HG02678 (cell line): ENCODE measurements around the gene CCDC97.
"Not testable (repeated sequence)": the region's sequence is repeated elsewhere in the genome, so short reads cannot be mapped to it uniquely, and the experiment has no call there.

Source experiments
- ATAC-seq: cut with Tn5 transposase; IDR thresholded peaks from one replicate; pipeline ENCODE4 v1.9.1; 2021; ENCODE audit warnings: mild to moderate bottlenecking, moderate library complexity; ENCODE audit not compliant: unreplicated experiment

The CCDC97 gene

DNA sequence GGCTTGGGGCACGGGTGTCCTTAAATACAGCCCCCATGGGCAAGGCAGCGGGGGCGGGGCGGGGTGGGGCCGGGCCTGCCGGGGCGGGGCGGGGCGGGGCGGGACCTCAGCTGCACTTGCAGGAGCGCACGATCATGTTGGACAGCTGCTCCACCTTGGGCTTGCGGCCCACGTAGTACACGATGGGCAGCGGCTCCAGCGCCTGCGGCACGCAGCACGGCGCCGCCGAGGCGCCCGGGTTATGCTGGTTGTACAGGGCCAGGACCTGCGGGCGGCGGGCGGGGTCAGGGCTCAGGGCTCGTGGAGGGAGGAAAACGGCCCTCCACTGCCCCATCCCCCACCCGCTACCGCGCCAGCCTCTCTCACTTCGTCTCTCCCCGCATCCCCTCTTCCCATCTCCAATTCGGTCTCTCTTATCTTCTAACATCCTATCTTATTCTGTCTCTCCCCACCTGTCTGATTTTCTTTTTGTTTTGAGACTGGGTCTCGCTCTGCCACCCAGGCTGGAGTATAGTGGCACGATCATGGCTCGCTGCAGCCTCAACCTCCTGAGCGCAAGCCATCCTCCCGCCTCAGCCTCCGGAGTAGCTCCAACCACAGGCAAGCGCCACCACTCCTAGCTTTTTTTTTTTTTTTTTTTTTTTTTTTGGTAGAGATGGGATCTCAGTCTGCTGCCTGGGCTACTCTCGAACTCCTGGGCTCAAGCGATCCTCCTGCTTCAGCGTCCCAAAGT lies 21.1 kb downstream of the CCDC97 start:
- ATAC-seq: no peak

DNA sequence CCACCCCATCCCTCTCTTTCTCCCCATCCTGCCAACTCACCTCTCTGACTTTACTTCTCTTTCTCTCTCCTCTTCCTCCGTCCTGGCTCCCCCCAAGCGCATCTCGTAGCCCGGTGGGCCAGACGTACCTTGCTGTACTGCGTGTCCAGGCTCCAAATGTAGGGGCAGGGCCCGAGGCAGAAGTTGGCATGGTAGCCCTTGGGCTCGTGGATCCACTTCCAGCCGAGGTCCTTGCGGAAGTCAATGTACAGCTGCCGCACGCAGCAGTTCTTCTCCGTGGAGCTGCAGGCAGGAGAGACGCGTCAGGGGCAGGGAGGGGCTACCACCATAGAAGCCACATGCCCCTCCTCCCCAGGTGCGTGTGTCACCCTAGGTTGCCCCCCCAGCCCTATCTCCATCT lies 22.0 kb downstream of the CCDC97 start:
- no peak for ATAC-seq

DNA sequence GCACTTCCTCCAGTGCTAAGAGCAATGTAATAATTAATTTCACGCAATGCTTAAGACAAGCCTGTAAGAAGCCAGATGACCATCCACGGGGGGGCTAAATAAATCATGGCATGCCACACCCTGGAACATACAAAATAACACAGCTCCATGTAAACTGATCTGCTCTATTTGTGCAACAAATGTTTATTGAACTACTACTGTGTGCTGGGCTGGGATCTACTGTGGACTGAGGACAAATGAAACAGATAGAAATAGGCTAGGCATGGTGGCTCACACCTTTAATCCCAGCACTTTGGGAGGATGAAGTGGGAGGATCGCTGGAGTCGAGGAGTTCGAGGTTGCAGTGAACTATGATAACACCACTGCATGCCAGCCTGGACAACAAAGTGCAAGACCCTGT lies 22.5 kb downstream of the CCDC97 start:
- no peak for ATAC-seq

DNA sequence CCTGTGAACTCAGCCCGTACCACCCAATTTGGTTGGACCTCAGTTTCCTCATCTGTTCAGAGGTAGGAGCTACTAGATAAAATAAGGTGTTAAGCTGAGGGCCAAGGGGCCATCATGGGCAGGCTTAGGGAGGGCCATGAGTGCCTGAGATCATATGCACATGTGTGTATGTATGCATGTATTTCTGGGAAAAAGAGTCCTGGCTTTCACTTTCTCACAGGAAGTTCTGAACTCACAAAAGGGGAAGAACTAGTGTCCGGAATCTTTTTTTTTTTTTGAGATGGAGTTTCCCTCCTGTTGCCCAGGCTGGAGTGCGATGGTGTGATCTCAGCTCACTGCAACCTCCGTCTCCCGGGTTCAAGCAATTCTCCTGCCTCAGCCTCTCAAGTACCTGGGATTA lies 24.8 kb downstream of the CCDC97 start:
- no peak for ATAC-seq

DNA sequence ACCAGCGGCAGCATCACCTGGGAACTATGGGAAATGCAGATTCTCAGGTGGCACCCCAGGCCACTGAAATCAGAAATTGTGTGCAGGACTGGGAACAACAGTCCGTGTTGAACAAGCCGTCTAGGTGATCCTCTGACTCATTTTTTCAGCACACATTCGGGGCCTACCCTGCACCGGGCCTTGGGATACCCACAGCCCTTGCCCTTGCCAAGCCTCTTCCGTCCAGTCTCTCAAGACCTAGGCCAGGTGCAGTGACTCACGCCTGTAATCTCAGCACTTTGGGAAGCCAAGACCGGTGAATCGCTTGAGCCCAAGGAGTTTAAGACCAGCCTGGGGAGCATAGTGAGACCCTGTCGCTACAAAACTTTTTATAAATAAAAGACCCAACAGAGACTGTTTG lies 25.5 kb downstream of the CCDC97 start:
- ATAC-seq: no peak

DNA sequence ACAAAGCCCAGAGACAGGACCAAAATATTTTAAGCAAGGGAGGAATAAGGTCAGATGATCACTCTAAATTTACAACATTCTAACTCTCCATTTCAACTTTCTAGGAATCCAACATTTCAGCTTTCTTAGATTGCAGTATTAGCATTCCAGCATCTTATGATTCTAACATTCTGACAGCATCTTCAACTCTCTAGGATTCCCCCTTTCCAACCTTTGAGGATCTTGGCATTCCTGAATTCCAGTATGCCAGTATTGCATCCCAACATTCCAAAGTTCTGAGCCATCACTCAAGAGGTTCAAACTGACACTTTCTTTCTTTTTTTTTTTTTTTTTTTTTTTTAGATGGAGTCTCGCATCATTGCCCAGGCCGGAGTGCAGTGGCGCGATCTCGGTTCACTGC lies 30.0 kb downstream of the CCDC97 start:
- ATAC-seq: no peak

DNA sequence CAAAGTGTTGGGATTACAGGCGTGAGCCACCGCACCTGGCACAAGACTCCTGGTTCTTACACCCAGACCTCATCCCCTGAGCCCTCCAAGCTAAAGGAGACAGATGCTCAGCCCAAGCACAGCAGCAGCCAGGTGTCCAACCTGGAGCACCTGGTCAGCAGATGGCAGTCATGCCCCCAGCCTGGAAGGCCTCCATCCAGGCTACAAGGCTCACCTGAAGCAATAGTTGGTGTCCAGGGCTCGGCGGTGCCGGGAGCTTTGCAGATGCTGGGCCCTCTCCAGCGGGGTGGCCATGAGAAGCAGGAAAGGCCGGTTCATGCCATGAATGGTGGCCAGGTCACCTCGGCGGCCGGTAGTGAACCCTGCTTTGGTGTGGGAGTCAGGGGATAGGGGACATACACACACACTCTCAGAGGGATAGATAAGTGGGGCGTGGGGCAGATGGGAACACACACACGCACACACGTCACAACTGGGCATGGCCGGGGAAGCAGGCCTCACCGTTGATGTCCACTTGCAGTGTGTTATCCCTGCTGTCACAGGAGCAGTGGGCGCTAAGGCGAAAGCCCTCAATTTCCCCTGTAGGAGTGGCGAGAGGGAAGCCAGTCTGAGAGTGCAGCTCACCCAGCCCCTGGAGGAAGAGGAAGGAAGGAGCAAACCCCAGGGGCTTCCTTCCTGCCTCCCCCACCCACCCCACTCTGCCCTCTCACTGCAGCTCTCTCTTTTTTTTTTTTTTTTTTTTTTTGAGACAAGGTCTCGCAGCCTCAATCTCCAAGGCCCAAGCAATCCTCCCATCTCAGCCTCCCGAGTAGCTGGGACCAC lies 31.9 kb downstream of the CCDC97 start:
- no peak for ATAC-seq

DNA sequence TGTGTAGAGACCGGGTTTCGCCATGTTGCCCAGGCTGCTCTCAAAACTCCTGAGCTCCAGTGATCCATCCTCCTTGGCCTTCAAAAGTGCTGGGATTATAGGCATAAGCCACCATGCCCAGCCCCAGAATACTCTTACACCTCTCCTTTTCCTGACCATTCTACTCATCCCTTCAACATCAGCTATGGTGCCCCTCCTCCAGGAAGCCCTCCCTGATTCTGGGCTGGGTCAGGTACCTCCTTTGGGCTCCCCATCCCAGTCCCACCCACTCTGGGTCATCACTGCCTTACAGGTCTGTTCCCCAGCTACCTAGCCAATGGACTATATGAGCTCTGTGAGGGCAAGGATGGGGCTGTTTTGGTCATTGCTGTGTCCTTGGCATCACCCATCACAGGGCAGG lies 34.2 kb downstream of the CCDC97 start:
- no peak for ATAC-seq

DNA sequence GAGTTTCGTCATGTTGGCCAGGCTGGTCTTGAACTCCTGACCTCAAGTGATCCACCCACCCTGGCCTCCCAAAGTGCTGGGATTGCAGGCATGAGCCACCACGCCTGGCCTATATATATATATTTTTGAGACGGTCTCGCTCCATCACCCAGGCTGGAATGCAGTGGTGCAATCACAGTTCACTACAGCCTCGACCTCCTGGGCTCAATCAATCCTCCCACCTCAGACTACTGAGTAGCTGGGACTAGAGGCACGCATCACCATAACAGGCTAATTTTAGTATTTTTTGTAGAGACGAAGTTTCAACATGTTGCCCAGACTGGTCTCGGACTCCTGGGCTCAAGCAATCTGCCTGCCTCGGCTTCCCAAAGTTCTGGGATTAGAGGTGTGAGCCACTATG lies 36.9 kb downstream of the CCDC97 start:
- ATAC-seq: not testable (repeated sequence)

DNA sequence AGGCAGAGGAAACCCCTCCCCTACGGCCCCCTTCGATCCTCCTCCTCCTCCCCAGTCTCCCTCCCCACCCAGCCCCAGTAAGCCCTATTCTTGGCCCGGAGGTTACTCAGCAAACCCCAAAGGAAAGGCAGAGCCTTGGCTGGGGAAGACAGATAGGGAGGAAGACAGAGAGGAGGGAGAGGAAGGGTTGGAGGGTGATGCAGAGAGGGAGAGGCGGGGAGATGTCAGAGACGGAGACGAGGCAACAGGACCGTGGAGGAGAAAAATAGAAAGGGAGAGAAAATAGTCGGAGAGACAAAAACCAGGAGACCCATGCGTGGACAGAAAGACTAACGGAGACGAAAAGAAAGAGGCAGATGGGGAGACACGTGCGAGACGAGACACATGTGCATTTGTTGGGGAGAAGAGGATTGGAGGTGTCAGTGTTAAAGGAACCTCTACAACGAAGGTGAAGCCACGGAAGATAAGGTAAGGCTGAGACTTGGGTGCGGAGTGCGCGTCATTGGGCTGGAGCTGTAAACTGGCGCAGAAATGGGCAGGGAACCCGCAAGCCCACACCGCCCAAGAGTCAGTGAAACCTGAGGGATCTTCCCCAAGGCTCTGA lies 40.9 kb downstream of the CCDC97 start:
- ATAC-seq: no peak

DNA sequence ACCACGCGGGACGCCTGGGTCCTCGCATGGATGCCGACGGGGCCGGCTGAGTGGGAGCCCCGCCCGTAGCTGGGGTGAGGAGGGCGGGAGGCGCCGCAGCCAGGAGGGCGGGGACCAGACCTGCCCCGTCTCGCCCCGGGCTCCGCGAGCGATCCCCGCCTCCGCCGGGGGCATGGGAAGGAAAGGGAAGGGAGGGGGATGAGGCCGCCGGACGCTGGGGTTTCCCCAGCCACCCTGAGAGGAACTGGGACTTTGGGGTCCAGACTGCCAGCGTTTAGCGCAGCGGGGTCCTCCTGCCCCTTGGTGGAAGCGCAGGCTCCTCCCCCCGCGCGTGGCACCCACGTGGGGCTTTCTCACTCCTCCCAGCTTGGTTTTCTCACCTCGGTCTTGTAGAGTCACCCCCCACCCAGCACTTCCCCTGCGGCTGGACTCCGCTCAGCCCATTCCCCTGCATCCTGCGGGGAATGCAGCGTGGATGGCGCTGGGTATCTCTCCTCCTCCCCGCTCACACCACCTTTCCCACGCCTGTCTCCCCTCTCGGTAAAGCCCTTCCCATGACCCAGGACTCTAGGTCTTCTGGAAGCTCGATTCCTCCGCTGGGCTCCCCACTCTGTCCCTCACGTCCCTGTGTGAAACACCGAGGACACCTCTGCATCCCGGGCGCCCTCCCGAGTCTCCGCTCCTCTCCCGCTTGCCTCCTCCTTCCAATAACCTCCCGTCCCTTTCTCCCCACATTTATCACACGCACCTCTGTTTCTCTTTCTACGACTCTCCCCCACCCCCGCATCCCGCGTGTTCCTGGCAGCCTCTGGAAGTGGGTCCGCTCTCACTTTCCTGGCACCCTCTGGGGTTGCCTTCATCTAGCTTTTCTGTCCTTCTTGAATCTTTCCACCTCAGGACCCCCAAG lies 41.6 kb downstream of the CCDC97 start:
- ATAC-seq: peak; percentile 48

DNA sequence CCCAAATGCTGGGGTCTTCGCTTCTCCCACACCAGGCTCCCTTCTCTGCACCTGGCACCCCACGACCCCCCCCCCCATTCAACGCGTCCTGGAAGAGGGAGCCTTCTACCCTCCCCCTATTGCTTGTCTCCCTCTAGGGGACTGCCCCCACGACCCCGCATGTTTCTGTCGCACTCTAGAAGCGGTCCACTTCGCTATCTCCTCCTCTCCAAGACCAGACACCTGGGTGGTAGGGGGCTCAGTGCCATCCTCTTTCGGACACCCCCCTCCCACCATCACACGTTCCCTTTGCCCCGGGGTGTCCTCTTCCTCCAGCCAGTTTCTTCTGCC lies 42.3 kb downstream of the CCDC97 start:
- no peak for ATAC-seq

DNA sequence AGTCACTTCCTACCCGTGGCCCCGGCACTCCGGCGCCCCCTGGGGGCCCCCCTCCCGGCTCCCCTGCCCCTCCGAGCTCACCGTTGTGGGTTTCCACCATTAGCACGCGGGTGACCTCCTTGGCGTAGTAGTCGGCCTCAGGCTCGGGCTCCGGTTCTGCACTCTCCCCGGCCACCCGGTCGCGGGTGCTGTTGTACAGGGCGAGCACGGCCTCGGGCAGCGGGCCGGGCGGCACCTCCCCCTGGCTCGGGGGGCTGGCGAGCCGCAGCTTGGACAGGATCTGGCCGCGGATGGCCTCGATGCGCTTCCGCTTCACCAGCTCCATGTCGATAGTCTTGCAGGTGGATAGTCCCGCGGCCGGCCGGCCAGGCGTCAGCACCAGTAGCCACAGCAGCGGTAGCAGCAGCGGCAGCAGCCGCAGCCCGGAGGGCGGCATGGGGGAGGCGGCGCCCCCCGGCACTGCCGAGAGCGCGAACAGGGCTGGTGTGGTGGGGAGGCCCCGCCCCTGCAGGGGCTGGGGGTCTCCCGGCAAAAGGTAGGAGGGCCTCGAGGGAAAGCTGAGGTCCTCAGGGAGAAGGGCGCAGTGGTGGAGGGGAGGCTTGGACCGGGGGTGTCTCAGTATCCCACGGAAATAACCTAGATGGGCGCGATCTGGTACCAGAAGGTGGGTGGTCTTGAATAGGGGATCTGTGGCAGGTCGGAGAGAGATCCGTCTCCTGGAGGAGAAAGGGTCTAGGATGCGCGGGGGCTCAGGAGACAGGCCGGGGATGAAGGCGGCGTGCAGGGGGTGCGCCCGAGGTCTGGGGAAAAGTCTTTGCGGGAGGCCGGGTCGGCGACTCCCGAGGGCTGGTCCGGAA lies 42.9 kb downstream of the CCDC97 start:
- no peak for ATAC-seq

DNA sequence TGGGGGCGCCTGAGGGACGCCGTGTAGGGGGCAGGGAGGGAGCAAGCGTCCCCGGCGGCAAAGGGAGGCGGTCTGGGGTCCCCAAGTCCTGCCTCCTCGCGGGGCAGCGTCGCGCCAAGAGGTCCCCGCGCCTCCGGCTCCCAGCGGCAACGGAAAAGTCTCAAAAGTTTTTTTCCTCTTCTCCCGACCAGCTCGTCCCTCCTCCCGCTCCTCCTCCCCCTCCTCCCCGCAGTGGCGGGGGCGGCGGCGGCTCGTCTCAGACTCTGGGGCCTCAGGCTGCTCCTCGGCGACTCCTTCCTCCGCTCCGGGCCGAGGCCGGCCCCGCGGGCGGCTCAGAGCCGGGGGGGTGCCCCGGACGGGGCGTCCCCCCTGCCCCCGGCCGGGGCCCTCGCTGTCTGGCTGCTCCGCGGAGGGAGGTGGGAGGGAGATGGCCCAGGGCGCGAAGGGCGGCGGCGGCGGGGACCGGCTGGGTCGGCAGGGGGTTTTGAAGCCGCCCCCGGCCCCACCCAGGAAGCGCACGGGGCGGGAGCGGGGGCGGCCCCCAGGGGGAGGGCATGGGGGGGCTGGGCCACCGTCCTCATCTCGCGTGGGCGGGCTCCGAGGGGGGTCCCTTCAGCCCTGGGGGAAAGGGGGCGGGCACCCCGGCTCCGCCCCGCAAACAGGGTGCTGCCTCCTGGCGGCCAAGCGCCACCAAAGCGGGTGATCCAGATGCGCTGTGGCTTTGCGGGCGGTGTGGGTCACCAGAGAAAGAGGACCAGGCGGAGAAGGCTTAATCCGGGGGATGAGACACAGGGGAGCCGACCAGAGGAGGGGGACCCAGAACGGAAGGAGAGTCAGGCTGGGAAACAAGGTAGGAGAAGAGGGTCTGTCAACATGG lies 43.7 kb downstream of the CCDC97 start, which contains the start of gene TGFB1:
TSS of gene TGFB1 (minus strand) at position 457 of the 877 bp plus-strand sequence. CDS start 878 bp downstream, outside the sequence.
- ATAC-seq: peak; percentile 47

DNA sequence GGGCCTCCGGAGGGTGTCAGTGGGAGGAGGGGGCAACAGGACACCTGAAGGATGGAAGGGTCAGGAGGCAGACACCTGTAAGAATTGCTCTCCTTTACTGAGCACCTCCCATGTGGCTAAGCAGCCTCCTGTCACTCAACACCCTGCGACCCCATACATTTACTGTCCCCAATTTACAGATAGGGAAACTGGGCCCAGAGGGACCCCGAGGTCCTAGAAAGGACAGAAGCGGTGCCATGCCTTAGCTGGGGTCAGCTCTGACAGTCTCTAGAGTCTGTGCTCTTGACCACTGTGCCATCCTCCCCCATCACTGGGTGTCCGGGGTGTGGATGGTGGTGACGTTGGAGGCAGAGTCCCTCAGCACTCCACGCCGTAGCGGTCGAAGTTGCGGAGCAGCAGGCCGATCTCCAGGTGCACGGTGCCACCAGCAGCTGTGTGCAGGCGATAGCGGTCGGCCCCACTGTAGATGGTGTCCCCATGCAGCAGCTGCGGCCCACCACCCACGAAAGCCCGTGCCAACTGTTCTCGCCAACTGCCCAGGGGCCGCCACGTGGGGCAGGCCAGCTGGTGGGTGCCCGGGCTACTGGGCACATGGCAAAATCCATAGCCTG lies 44.5 kb downstream of the CCDC97 start:
- ATAC-seq: no peak

DNA sequence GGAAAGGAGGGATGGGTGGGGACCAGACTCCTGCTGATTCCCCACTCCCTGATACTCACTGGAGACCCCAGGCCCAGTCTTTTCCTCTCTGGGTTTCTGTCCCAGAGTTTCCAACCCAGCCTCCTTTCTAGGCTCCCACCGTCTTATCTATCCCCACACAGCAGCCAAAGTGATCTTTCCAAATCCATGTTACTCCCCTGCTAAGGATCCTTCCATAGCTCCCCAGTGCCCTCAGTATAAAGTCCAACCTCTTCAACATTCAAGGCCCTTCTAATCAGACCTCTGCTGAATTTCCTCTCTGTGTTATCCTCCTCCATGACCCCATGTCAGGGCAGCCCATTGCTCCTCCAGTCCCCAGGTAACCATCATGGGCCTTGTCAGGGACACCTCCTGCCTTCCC lies 45.1 kb downstream of the CCDC97 start:
- no peak for ATAC-seq

DNA sequence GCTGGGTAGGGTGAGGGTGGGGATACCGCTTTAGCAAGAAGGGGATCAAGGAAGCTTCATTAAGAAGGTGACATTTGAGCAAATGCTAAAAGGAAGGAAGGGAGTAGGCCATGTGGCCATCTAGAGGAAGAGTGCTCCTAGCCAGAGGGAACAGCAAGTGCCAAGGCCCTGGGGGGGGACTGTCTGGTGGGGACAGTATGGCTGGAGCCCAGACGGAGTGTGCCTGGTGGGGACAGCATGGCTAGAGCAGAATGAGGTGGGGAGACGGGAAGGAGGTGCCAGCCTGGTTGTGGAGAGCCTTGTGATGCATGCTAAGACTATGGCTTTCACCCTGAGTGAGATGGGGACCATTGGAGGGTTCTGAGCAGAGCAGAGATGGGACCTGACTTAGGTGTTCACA lies 45.8 kb downstream of the CCDC97 start:
- no peak for ATAC-seq

DNA sequence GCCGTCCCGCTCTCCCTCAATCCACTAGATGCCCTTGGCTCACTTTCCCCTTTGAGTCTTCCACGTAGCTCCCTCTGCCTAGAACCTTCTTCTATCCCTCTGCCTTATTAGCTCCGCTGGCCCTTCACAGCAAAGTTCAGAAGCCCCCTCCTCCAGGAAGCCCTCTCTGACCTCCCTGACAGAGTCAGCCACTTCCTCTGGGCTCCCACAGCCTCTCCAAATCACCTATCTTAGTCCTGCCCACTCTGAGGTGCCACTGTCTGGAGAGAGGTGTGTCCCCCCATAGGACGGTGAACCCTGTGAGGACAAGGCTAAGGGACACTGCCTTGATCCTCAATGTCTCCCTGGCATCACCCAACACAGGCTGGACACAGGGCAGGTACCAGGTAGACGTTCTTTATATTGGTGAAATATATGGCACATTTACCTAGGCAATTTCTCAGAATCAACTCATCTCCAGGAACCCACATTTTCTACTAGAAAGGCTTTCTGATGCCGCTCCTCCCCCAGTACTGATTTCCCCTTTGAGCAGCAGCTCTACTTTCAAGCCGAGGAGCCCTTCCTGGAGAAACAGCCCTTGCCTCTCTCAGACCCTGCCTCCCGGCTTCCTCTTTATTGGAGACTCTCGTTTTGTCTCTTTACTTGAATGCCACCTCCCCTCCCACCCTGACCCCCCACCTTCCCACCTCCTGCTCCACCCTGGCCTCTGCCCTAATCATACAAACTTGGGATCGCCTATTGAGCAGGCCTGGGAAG lies 47.2 kb downstream of the CCDC97 start:
- ATAC-seq: no peak
